ENCODE results near the gene BCL6. TPM values are rescaled to one million over a fixed set of nuclear protein-coding genes. Genes with fewer than 3 reads are reported as not detected.

Gene BCL6
- total and polyA plus RNA-seq, 2 of the 8 experiments (the other 6 are each of a cell fraction or from before 2014, with no cell fraction given) = 5.7 to 10.4 TPM

DNA sequence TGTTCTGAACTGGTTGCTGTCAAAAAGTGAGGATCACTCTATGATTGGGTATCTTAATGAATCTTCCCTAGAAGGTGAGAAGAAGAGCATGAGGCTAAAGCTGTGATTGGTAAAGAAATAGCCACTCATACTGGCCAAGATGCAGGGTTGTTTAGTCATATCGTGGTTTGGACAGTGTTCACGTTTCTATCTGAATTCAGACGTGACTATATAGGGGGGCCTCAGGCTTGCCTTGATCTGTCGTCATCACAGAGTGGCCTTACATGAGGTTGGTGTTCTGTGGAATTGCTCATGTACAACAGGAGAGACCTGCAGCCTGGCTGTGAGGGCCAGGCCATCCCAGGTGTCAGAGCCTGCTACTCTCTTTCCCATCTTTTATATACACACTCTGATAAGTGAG is 55.3 kb downstream of the BCL6 start:
- Histone ChIP-seq H2BK12ac (ENCODE audit: low read depth, low read length) (no peak overlapping the region), H2AFZ (ENCODE audit: low read length) (no peak overlapping the region), H3K9me3 (ENCODE audit: insufficient read depth in 2 of 2, low read depth in 1 of 2, low read length in 1 of 2) (peaks cover 3 to 7% of the 10 kb centered on the region in 2 experiments; a peak in 3 of 4 replicates), H3K14ac (ENCODE audit: insufficient read length) (no peak overlapping the region), H3K4me3 (ENCODE audit: extremely low read depth in 1 of 4, insufficient read depth in 2 of 4, low read depth in 3 of 4, low read length in 4 of 4) (no peak overlapping the region), H3K27me3 (replicated peaks in 1 of 4; ENCODE audit: control insufficient read depth in 3 of 4, extremely low read depth in 1 of 4, insufficient read depth in 3 of 4, low read length in 3 of 4) (no peaks in the 10 kb centered on the region), H2BK120ac (replicated peaks; ENCODE audit: low read depth, low read length) (no peak overlapping the region), H3K56ac (replicated peaks; ENCODE audit: insufficient read length, low read depth, low read length) (no peak overlapping the region), H3K9ac (replicated peaks in 1 of 4; ENCODE audit: extremely low read depth in 1 of 4, low read depth in 3 of 4, low read length in 3 of 4) (no peak overlapping the region), H3K4me2 (ENCODE audit: insufficient read depth in 1 of 2, low read depth in 2 of 2, low read length in 2 of 2) (no peak overlapping the region), H3K79me2 (ENCODE audit: control insufficient read depth in 1 of 2, insufficient read depth in 2 of 2, low read length in 2 of 2) (no peaks in the 10 kb centered on the region), H3K79me1 (ENCODE audit: low read depth, low read length) (no peaks in the 10 kb centered on the region), H2BK20ac (ENCODE audit: low read length) (no peak overlapping the region), H3K4ac (replicated peaks; ENCODE audit: insufficient read length, low read depth, low read length) (no peak overlapping the region), H2AK5ac (ENCODE audit: low read depth, low read length) (no peak overlapping the region), H3K23me2 (ENCODE audit: low read depth, low read length) (no peaks in the 10 kb centered on the region), H3K27ac (ENCODE audit: low read depth, low read length) (no peak overlapping the region), H3K18ac (ENCODE audit: extremely low read depth, low read length) (no peak overlapping the region), H4K8ac (ENCODE audit: extremely low read depth, insufficient read depth, low read length) (no peak overlapping the region), H2BK15ac (ENCODE audit: low read length) (no peak overlapping the region), H3K36me3 (ENCODE audit: control insufficient read depth in 2 of 4, insufficient read depth in 4 of 4, low read length in 3 of 4) (no peaks in the 10 kb centered on the region), H3K4me1 (replicated peaks in 1 of 4; ENCODE audit: control insufficient read depth in 3 of 4, insufficient read depth in 4 of 4, low read length in 3 of 4) (no peaks in the 10 kb centered on the region), H3K23ac (ENCODE audit: insufficient read length) (no peak overlapping the region), H4K5ac (ENCODE audit: insufficient read length, low read depth, low read length) (no peak overlapping the region), H4K91ac (replicated peaks; ENCODE audit: insufficient read length, low read length) (no peak overlapping the region), H4K20me1 (replicated peaks in 1 of 2; ENCODE audit: control insufficient read depth in 1 of 2, insufficient read depth in 2 of 2, low read length in 2 of 2) (no peaks in the 10 kb centered on the region), H2BK5ac (ENCODE audit: low read depth, low read length) (no peak overlapping the region)
- WGBS, 2 experiments (ENCODE audit: extremely low coverage in 1 of 2, insufficient coverage in 1 of 2, insufficient read length in 1 of 2, insufficient replicate concordance in 2 of 2, low coverage in 1 of 2, low lambda C conversion rate in 2 of 2, missing lambda C conversion rate in 1 of 2) = 80% methylated on average over 4 of the region's 4 CpGs; no CpG with 5 or more reads in 1 of the 2 experiments
- POLR2A ChIA-PET (ENCODE audit: partially characterized antibody) = no interaction called here
- FAIRE-seq (no peak), DNase-seq (ENCODE audit: low read depth in 1 of 2, low spot score in 2 of 2) (no peak)
- CTCF ChIA-PET (ENCODE audit: partially characterized antibody) = interaction anchor here (2.6 to 6.4 kb wide), 2 partner anchors 21 to 371 kb away, joined by 6 to 44 read pairs; no protein-coding TSS in a partner anchor
- TF ChIP-seq TBP (IDR thresholded peaks at IDR 0.05; ENCODE audit: low read depth, low read length) (no peak), CTBP2 (IDR thresholded peaks at IDR 0.05; ENCODE audit: borderline replicate concordance, insufficient read depth, insufficient read length, low read length) (no peak), SP1 (IDR thresholded peaks at IDR 0.05; ENCODE audit: low read depth, low read length) (no peak), GABPA (IDR thresholded peaks at IDR 0.05; ENCODE audit: borderline replicate concordance, insufficient read depth, low read length) (no peak), HDAC6 (IDR thresholded peaks at IDR 0.05; ENCODE audit: low read depth, low read length) (no peak), RNF2 (IDR thresholded peaks at IDR 0.05; ENCODE audit: borderline replicate concordance, low read depth, low read length, missing control alignments, poor library complexity, severe bottlenecking) (no peak), TAF7 (optimal IDR thresholded peaks at IDR 0.05; ENCODE audit: borderline replicate concordance, low read depth, low read length) (no peak), ASH2L (IDR thresholded peaks at IDR 0.05; ENCODE audit: low read length) (no peak), CREB1 (IDR thresholded peaks at IDR 0.05) (no peak), GTF2F1 (IDR thresholded peaks at IDR 0.05; ENCODE audit: borderline replicate concordance, low read depth, low read length) (no peak)
- TF ChIP-seq, protein P1, sequence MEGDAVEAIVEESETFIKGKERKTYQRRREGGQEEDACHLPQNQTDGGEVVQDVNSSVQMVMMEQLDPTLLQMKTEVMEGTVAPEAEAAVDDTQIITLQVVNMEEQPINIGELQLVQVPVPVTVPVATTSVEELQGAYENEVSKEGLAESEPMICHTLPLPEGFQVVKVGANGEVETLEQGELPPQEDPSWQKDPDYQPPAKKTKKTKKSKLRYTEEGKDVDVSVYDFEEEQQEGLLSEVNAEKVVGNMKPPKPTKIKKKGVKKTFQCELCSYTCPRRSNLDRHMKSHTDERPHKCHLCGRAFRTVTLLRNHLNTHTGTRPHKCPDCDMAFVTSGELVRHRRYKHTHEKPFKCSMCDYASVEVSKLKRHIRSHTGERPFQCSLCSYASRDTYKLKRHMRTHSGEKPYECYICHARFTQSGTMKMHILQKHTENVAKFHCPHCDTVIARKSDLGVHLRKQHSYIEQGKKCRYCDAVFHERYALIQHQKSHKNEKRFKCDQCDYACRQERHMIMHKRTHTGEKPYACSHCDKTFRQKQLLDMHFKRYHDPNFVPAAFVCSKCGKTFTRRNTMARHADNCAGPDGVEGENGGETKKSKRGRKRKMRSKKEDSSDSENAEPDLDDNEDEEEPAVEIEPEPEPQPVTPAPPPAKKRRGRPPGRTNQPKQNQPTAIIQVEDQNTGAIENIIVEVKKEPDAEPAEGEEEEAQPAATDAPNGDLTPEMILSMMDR (IDR thresholded peaks at IDR 0.05; ENCODE audit: control extremely low read depth in 1 of 3, insufficient read depth in 1 of 3, low read depth in 1 of 3, low read length in 3 of 3) = no peak
